ENCODE data around the gene WFDC8. TPM values are rescaled to one million over a fixed set of nuclear protein-coding genes. Genes with fewer than 3 reads are reported as not detected.

Gene WFDC8
- total RNA-seq, 1 donor from 2014 or later: not detected

Small RNA genes lying within 50 kb of the gene (small RNA-seq; reads per million reads assigned to genes)
- gene AL031663.1 (not detected), gene HSPD1P21 (not detected), gene RNA5SP485 (not detected)

Other genes starting within 250 kb of the WFDC8 start
- gene SDC4, start 230.9 kb downstream of the WFDC8 start, total RNA-seq: 1.9 TPM
- gene SYS1, start 216.1 kb downstream of the WFDC8 start, total RNA-seq: 23.4 TPM
- gene TP53TG5, start 201.0 kb downstream of the WFDC8 start, total RNA-seq: not detected
- 5.9 TPM for gene DBNDD2, start 171.0 kb downstream of the WFDC8 start, total RNA-seq
- 12.0 TPM for gene PIGT, start 163.1 kb downstream of the WFDC8 start, total RNA-seq
- 3.4 TPM for gene WFDC2, start 109.5 kb downstream of the WFDC8 start, total RNA-seq
- not detected for gene SPINT3, start 63.7 kb downstream of the WFDC8 start, total RNA-seq
- gene WFDC6, start 39.8 kb downstream of the WFDC8 start, total RNA-seq: not detected
- not detected for gene EPPIN, start 31.9 kb downstream of the WFDC8 start, total RNA-seq
- gene WFDC10A, start 50.5 kb upstream of the WFDC8 start, total RNA-seq: not detected
- gene WFDC9, start 52.0 kb upstream of the WFDC8 start, total RNA-seq: not detected
- gene WFDC11, start 91.0 kb upstream of the WFDC8 start, total RNA-seq: not detected
- not detected for gene WFDC13, start 122.8 kb upstream of the WFDC8 start, total RNA-seq
- gene WFDC10B, start 125.7 kb upstream of the WFDC8 start, total RNA-seq: not detected
- gene SPINT4, start 143.1 kb upstream of the WFDC8 start, total RNA-seq: not detected
- gene WFDC3, start 212.6 kb upstream of the WFDC8 start, total RNA-seq: not detected
- gene DNTTIP1, start 212.7 kb upstream of the WFDC8 start, total RNA-seq: 9.2 TPM
- 6.9 TPM for gene UBE2C, start 233.4 kb upstream of the WFDC8 start, total RNA-seq
- 1.2 TPM for gene TNNC2, start 248.0 kb upstream of the WFDC8 start, total RNA-seq

All from occipital lobe (tissue), 2 donors.